Panc1 (cell line): ENCODE data around the gene ALX4.

ENCODE experiments used
- CTCF ChIP-seq: fragments of 450-650 bp; IDR thresholded peaks from 2 replicates; pipeline ENCODE4 v1.5.1; 2017; ENCODE audit warnings: mild to moderate bottlenecking
- POLR2AphosphoS5 ChIP-seq: IDR thresholded peaks from 2 replicates; pipeline ENCODE4 v1.6.1; 2012; ENCODE audit warnings: mild to moderate bottlenecking, low read depth, low read length, moderate library complexity
- REST ChIP-seq, 2 experiments: IDR thresholded peaks; 2 replicates each; pipeline ENCODE4 v1.6.1; 2011 to 2012; ENCODE audit warnings: low read depth in 2 of 2, control low read depth in 1 of 2, low read length in 1 of 2, mild to moderate bottlenecking in 1 of 2, moderate library complexity in 1 of 2; ENCODE audit not compliant: insufficient read depth in 1 of 2
- SIN3A ChIP-seq: IDR thresholded peaks from 2 replicates; pipeline ENCODE4 v1.6.1; 2012; ENCODE audit warnings: low read depth, mild to moderate bottlenecking, low read length, moderate library complexity, borderline replicate concordance; ENCODE audit not compliant: insufficient read depth
- TCF7L2 ChIP-seq: IDR thresholded peaks from 2 replicates; pipeline ENCODE4 v1.6.1; 2011; ENCODE audit warnings: mild to moderate bottlenecking, low read depth, low read length, inconsistent platforms

DNA sequence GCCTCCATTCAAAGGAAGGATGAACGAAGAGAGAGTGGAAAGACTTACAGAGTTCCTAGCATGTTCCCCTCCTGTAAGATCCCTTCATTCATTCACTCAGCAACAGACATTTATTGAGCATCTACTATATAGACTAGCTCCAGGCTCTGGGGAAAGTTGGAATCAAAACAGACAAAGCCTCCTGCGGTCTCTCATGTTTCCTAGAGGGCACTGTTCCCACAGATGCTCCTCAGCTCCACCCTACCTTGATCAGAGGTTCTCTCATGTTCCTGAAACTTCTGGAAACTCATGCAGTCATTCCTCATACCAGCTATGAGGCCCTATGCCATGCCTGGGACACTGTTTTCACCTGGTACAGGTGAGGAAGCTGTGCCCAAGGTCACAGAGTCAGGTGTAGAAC is 11.1 kb downstream of the ALX4 start:
- TF ChIP-seq CTCF (no peak), REST (IDR thresholded peaks at IDR 0.05; ENCODE audit: insufficient read depth in 1 of 2, low read depth in 2 of 2, low read length in 1 of 2) (no peak), POLR2AphosphoS5 (no peak), TCF7L2 (no peak), SIN3A (no peak)
